Glomerular visceral epithelial cell (primary cell): ENCODE data around the gene ERC2.
"Not testable (repeated sequence)": the region's sequence is repeated elsewhere in the genome, so short reads cannot be mapped to it uniquely, and the experiment has no call there.

Experiments
- DNase-seq: peaks from one replicate; pipeline ENCODE4 v3.0.0-alpha.2; 2016; ENCODE audit errors: extremely low spot score

The ERC2 gene

GRCh38 chr3:56314842-56315241 is 153.4 kb downstream of the ERC2 start:
- DNase-seq: peak; percentile 77

- no peak for DNase-seq
Observed at GRCh38 chr3:56309465-56309864, 158.8 kb downstream of the ERC2 start.

- no peak for DNase-seq
Observed at GRCh38 chr3:56308471-56308870, 159.8 kb downstream of the ERC2 start.

GRCh38 chr3:56304069-56304468 is 164.2 kb downstream of the ERC2 start:
- DNase-seq: no peak

GRCh38 chr3:56303487-56303886 is 164.8 kb downstream of the ERC2 start:
- peak; percentile 39 for DNase-seq

- DNase-seq: no peak
Observed at GRCh38 chr3:56302417-56302816, 165.8 kb downstream of the ERC2 start.

- no peak for DNase-seq
Observed at GRCh38 chr3:56297281-56297840, 170.9 kb downstream of the ERC2 start.

GRCh38 chr3:56296361-56296760 is 171.9 kb downstream of the ERC2 start:
- no peak for DNase-seq

GRCh38 chr3:56295161-56295560 is 173.1 kb downstream of the ERC2 start:
- no peak for DNase-seq

- no peak for DNase-seq
Observed at GRCh38 chr3:56294286-56294685, 174.0 kb downstream of the ERC2 start.

- DNase-seq: no peak
Observed at GRCh38 chr3:56291953-56292352, 176.3 kb downstream of the ERC2 start.

- DNase-seq: peak; percentile 23
Observed at GRCh38 chr3:56291244-56291680, 177.0 kb downstream of the ERC2 start.

GRCh38 chr3:56290374-56290773 is 177.9 kb downstream of the ERC2 start:
- DNase-seq: no peak

- no peak for DNase-seq
Observed at GRCh38 chr3:56288258-56288657, 180.0 kb downstream of the ERC2 start.

- no peak for DNase-seq
Observed at GRCh38 chr3:56282341-56282740, 185.9 kb downstream of the ERC2 start.

GRCh38 chr3:56277236-56277635 is 191.0 kb downstream of the ERC2 start:
- DNase-seq: no peak

GRCh38 chr3:56275120-56275519 is 193.1 kb downstream of the ERC2 start:
- no peak for DNase-seq

GRCh38 chr3:56269755-56270535 is 198.3 kb downstream of the ERC2 start:
- DNase-seq: no peak

GRCh38 chr3:56268616-56269383 is 199.5 kb downstream of the ERC2 start:
- DNase-seq: no peak

- DNase-seq: not testable (repeated sequence)
Observed at GRCh38 chr3:56261852-56262251, 206.4 kb downstream of the ERC2 start.

GRCh38 chr3:56260262-56260661 is 208.0 kb downstream of the ERC2 start:
- no peak for DNase-seq

- no peak for DNase-seq
Observed at GRCh38 chr3:56257826-56258225, 210.4 kb downstream of the ERC2 start.

- no peak for DNase-seq
Observed at GRCh38 chr3:56254835-56255234, 213.4 kb downstream of the ERC2 start.
